Astrocyte (in vitro differentiated cells and primary cell): ENCODE results near the gene MRPL10.

Experiments used
- CTCF ChIP-seq: IDR thresholded peaks from 2 replicates; pipeline ENCODE4 v1.5.1; 2011; ENCODE audit warnings: low read depth, mild to moderate bottlenecking, inconsistent platforms, low read length, moderate library complexity; ENCODE audit not compliant: insufficient read depth
- EZH2 ChIP-seq: IDR thresholded peaks from 2 replicates; pipeline ENCODE4 v1.6.1; 2012; ENCODE audit warnings: mild to moderate bottlenecking, low read length, inconsistent platforms; ENCODE audit not compliant: insufficient read depth

- no peak for TF ChIP-seq CTCF
- no peak for TF ChIP-seq EZH2
These were observed 57.0 kb downstream of the MRPL10 start for GRCh38 chr17:47774331-47774730.
